HepG2 (cell line): ENCODE data around the gene MPC1. TPM values are rescaled to one million over a fixed set of nuclear protein-coding genes. Genes with fewer than 3 reads are reported as not detected.
A peak's percentile ranks its signal among the peaks of the same experiment; 100 is the strongest.

ENCODE experiments used
- ATF4 ChIP-seq, 2 experiments: fragments of 450-650 bp in 1 of 2; sonication (generic) in 1 of 2; formaldehyde crosslinking; IDR thresholded peaks; 2 replicates each; pipeline versions ENCODE4 v1.5.0 to v1.8.0; 2020 to 2022; ENCODE audit warnings: mild to moderate bottlenecking in 1 of 2, missing genetic modification reagents in 1 of 2
- ELF3 ChIP-seq: IDR thresholded peaks from 2 replicates; pipeline ENCODE4 v1.6.1; 2016; ENCODE audit warnings: missing genetic modification reagents, missing compliant biosample characterization
- FOXA1 ChIP-seq, 2 experiments: fragments of 450-650 bp in 1 of 2; sonication (generic) in 1 of 2; formaldehyde crosslinking in 1 of 2; IDR thresholded peaks; 2 replicates each; pipeline versions ENCODE4 v1.4.0 to v1.6.1; 2016 to 2020; ENCODE audit warnings: missing genetic modification reagents in 1 of 2
- HMG20A ChIP-seq: IDR thresholded peaks from 2 replicates; pipeline ENCODE4 v1.6.1; 2016; ENCODE audit warnings: borderline replicate concordance
- IKZF1 ChIP-seq: fragments of 450-650 bp; IDR thresholded peaks from 2 replicates; pipeline ENCODE4 v1.7.1; 2016
- MAFG ChIP-seq: sonication (generic); formaldehyde crosslinking; IDR thresholded peaks from 2 replicates; pipeline ENCODE4 v1.5.1; 2020; ENCODE audit warnings: mild to moderate bottlenecking, missing genetic modification reagents
- MBD4 ChIP-seq: IDR thresholded peaks from 2 replicates; pipeline ENCODE4 v1.6.1; 2012; ENCODE audit warnings: low read length, inconsistent platforms, borderline replicate concordance
- NFRKB ChIP-seq: fragments of 450-650 bp; IDR thresholded peaks from 2 replicates; pipeline ENCODE4 v1.6.1; 2017
- POLR2AphosphoS5 ChIP-seq: IDR thresholded peaks from 2 replicates; pipeline ENCODE4 v1.6.1; 2012; ENCODE audit warnings: low read depth, low read length
- SP5 ChIP-seq: IDR thresholded peaks from 2 replicates; pipeline ENCODE4 v1.6.1; 2016; ENCODE audit warnings: low read depth, borderline replicate concordance
- TEAD3 ChIP-seq: optimal IDR thresholded peaks from 2 replicates; pipeline ENCODE3; 2016; ENCODE audit warnings: borderline replicate concordance
- TFE3 ChIP-seq: IDR thresholded peaks from 2 replicates; pipeline ENCODE4 v1.6.1; 2016
- ZNF274 ChIP-seq: sonication (generic); formaldehyde crosslinking; IDR thresholded peaks from 2 replicates; pipeline ENCODE4 v1.5.1; 2020; ENCODE audit warnings: mild to moderate bottlenecking, missing genetic modification reagents
- ZNF282 ChIP-seq: fragments of 450-650 bp; IDR thresholded peaks from 2 replicates; pipeline ENCODE4 v1.6.1; 2018; ENCODE audit not compliant: partially characterized antibody
- ZNF737 ChIP-seq: sonication (generic); formaldehyde crosslinking; IDR thresholded peaks from 2 replicates; pipeline ENCODE4 v1.5.0; 2020; ENCODE audit warnings: missing genetic modification reagents, mild to moderate bottlenecking, borderline replicate concordance
- ZNF761 ChIP-seq: sonication (generic); formaldehyde crosslinking; conservative IDR thresholded peaks from 2 replicates; pipeline ENCODE4 v1.4.0; 2020; ENCODE audit warnings: mild to moderate bottlenecking, missing genetic modification reagents
- ZNF766 ChIP-seq: sonication (generic); formaldehyde crosslinking; IDR thresholded peaks from 2 replicates; pipeline ENCODE4 v1.5.0; 2020; ENCODE audit warnings: missing genetic modification reagents, borderline replicate concordance
- ZNF773 ChIP-seq: sonication (generic); formaldehyde crosslinking; IDR thresholded peaks from 2 replicates; pipeline ENCODE4 v1.4.0; 2020; ENCODE audit warnings: missing genetic modification reagents, borderline replicate concordance
- ZNF878 ChIP-seq: sonication (generic); formaldehyde crosslinking; IDR thresholded peaks from 2 replicates; pipeline ENCODE4 v1.8.1; 2023; ENCODE audit warnings: mild to moderate bottlenecking, missing genetic modification reagents, moderate library complexity
- ZSCAN30 ChIP-seq: sonication (generic); formaldehyde crosslinking; IDR thresholded peaks from 2 replicates; pipeline ENCODE4 v1.5.0; 2020; ENCODE audit warnings: mild to moderate bottlenecking, missing genetic modification reagents
- polyA plus RNA-seq, 8 experiments: library from polyadenylated mRNA; depleted of rRNA in 3 of 8; stranded (reverse) in 7 of 8; unstranded in 1 of 8; fragments of >200 nt; fragmentation: Illumina TruSeq in 4 of 8; extraction: Trizol in 4 of 8; gene quantifications; 2 replicates each; pipeline versions ENCODE4 v1.2.1 to v1.2.3, GENCODE V29; 2011 to 2016; ENCODE audit warnings: low read depth in 4 of 8, missing spikeins in 1 of 8, mixed read lengths in 1 of 8; ENCODE audit not compliant: insufficient read depth in 1 of 8
- total RNA-seq, 5 experiments: library from RNA; depleted of rRNA; stranded (reverse); fragments of >200 nt; fragmentation: Illumina TruSeq; extraction: Trizol; gene quantifications; 2 replicates each; pipeline ENCODE4 v1.2.3, GENCODE V29; 2016; ENCODE audit warnings: low read depth in 1 of 5
- TF ChIP-seq, protein P1 (sequence below): sonication (generic); formaldehyde crosslinking; IDR thresholded peaks from 2 replicates; pipeline ENCODE4 v1.5.1; 2020; ENCODE audit warnings: missing genetic modification reagents, mild to moderate bottlenecking, borderline replicate concordance
- TF ChIP-seq, protein P2 (sequence below): IDR thresholded peaks from 2 replicates; pipeline ENCODE4 v1.6.1; 2012; ENCODE audit warnings: low read length, improper control_type of control experiment
- TF ChIP-seq, protein P3 (sequence below): sonication (generic); formaldehyde crosslinking; IDR thresholded peaks from 2 replicates; pipeline ENCODE4 v1.4.0; 2020; ENCODE audit warnings: missing genetic modification reagents

Gene MPC1
- total and polyA plus RNA-seq, 2 of the 13 experiments (the other 11 are each of a cell fraction or from before 2014, with no cell fraction given): 189 to 214 TPM

DNA sequence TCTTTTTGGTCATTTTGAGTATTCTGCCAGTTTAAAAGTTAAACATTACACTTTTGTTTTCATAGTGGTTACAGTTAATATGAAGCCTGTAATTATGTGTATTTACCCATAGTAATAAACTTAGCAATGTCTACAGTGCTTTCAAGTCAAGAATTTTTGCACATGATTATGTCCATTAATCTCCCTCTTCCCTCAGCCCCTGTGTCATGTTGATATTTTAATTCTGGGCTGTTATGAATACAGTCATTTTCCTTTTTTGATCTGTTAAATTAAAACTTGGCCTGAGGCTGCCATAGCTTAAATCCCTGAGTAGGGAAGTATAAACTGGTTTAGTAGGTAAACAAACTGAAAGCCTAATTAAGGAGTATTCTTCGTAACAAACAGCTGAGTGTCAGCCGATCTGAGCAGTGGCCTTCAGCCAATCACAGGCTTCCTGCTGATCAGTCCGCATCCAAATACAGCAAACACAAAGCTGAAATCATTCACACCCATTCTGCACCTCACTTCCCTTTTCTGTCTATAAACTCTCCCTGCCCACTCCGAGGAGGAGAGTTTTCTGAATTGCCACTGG, 30.9 kb downstream of the MPC1 start (continued):
- peak; percentile 44; the same call in 1 of the 2 replicates for TF ChIP-seq POLR2AphosphoS5
- 0 out of 2 replicates have a peak, but pooled peaks have one; percentile 38 for TF ChIP-seq TFE3 (CRISPR knock-in tag)
- TF ChIP-seq ZNF274 (CRISPR knock-in tag): no peak
- peak; percentile 73 for TF ChIP-seq FOXA1 (IDR thresholded peaks at IDR 0.05)
- TF ChIP-seq FOXA1 (CRISPR knock-in tag; IDR thresholded peaks at IDR 0.05): peak; percentile 47; the same call in 1 of the 2 replicates
- TF ChIP-seq ATF4 (CRISPR knock-in tag; IDR thresholded peaks at IDR 0.05): no peak
- TF ChIP-seq, protein P1, sequence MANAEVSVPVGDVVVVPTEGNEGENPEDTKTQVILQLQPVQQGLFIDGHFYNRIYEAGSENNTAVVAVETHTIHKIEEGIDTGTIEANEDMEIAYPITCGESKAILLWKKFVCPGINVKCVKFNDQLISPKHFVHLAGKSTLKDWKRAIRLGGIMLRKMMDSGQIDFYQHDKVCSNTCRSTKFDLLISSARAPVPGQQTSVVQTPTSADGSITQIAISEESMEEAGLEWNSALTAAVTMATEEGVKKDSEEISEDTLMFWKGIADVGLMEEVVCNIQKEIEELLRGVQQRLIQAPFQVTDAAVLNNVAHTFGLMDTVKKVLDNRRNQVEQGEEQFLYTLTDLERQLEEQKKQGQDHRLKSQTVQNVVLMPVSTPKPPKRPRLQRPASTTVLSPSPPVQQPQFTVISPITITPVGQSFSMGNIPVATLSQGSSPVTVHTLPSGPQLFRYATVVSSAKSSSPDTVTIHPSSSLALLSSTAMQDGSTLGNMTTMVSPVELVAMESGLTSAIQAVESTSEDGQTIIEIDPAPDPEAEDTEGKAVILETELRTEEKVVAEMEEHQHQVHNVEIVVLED (CRISPR knock-in tag): no peak
- TF ChIP-seq, protein P2, sequence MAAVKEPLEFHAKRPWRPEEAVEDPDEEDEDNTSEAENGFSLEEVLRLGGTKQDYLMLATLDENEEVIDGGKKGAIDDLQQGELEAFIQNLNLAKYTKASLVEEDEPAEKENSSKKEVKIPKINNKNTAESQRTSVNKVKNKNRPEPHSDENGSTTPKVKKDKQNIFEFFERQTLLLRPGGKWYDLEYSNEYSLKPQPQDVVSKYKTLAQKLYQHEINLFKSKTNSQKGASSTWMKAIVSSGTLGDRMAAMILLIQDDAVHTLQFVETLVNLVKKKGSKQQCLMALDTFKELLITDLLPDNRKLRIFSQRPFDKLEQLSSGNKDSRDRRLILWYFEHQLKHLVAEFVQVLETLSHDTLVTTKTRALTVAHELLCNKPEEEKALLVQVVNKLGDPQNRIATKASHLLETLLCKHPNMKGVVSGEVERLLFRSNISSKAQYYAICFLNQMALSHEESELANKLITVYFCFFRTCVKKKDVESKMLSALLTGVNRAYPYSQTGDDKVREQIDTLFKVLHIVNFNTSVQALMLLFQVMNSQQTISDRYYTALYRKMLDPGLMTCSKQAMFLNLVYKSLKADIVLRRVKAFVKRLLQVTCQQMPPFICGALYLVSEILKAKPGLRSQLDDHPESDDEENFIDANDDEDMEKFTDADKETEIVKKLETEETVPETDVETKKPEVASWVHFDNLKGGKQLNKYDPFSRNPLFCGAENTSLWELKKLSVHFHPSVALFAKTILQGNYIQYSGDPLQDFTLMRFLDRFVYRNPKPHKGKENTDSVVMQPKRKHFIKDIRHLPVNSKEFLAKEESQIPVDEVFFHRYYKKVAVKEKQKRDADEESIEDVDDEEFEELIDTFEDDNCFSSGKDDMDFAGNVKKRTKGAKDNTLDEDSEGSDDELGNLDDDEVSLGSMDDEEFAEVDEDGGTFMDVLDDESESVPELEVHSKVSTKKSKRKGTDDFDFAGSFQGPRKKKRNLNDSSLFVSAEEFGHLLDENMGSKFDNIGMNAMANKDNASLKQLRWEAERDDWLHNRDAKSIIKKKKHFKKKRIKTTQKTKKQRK: no peak
- TF ChIP-seq ELF3: peak; percentile 49; the same call in 1 of the 2 replicates
- no peak for TF ChIP-seq ZNF766 (CRISPR knock-in tag)
- TF ChIP-seq ZNF773: no peak
- no peak for TF ChIP-seq NFRKB
- peak; percentile 26 for TF ChIP-seq TEAD3
- no peak for TF ChIP-seq ZSCAN30 (CRISPR knock-in tag)
- no peak for TF ChIP-seq ZNF282
- TF ChIP-seq HMG20A: peak; percentile 23; the same call in 1 of the 2 replicates
- TF ChIP-seq ZNF737 (CRISPR knock-in tag): no peak
- no peak for TF ChIP-seq ZNF761 (CRISPR knock-in tag)
- TF ChIP-seq, protein P3, sequence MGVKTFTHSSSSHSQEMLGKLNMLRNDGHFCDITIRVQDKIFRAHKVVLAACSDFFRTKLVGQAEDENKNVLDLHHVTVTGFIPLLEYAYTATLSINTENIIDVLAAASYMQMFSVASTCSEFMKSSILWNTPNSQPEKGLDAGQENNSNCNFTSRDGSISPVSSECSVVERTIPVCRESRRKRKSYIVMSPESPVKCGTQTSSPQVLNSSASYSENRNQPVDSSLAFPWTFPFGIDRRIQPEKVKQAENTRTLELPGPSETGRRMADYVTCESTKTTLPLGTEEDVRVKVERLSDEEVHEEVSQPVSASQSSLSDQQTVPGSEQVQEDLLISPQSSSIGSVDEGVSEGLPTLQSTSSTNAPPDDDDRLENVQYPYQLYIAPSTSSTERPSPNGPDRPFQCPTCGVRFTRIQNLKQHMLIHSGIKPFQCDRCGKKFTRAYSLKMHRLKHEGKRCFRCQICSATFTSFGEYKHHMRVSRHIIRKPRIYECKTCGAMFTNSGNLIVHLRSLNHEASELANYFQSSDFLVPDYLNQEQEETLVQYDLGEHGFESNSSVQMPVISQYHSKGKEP: no peak
- no peak for TF ChIP-seq ZNF878
- no peak for TF ChIP-seq MAFG (CRISPR knock-in tag)
- TF ChIP-seq MBD4: peak; percentile 56; the same call in 1 of the 2 replicates
- peak; percentile 88 for TF ChIP-seq SP5 (CRISPR knock-in tag)
- TF ChIP-seq IKZF1: no peak
